HepG2 (cell line): ENCODE measurements around the gene NCBP2L.

Experiments
- CTCF ChIP-seq: sonication (generic); formaldehyde crosslinking; IDR thresholded peaks from 2 replicates; pipeline ENCODE4 v1.5.0; 2020; ENCODE audit warnings: mild to moderate bottlenecking, missing genetic modification reagents, moderate library complexity
- ETS1 ChIP-seq: sonication (generic); formaldehyde crosslinking; IDR thresholded peaks from 2 replicates; pipeline ENCODE4 v1.4.0; 2020; ENCODE audit warnings: missing genetic modification reagents
- FOSL1 ChIP-seq: sonication (generic); formaldehyde crosslinking; IDR thresholded peaks from 2 replicates; pipeline ENCODE4 v1.9.0; 2021; ENCODE audit warnings: missing genetic modification reagents, borderline replicate concordance
- HBP1 ChIP-seq: IDR thresholded peaks from 2 replicates; pipeline ENCODE4 v1.6.1; 2016; ENCODE audit warnings: low read depth, control low read depth
- KLF13 ChIP-seq: sonication (generic); formaldehyde crosslinking; IDR thresholded peaks from 2 replicates; pipeline ENCODE4 v1.4.0; 2020; ENCODE audit warnings: mild to moderate bottlenecking, missing genetic modification reagents
- MAFK ChIP-seq, 2 experiments: IDR thresholded peaks in 1 of 2; conservative IDR thresholded peaks in 1 of 2; 2 replicates each; pipeline ENCODE4 v1.6.1; 2011; ENCODE audit warnings: improper control_type of control experiment in 2 of 2, low read length in 2 of 2
- MEIS1 ChIP-seq: sonication (generic); formaldehyde crosslinking; IDR thresholded peaks from 2 replicates; pipeline ENCODE4 v1.9.0; 2021; ENCODE audit warnings: mild to moderate bottlenecking, missing genetic modification reagents, moderate library complexity, borderline replicate concordance
- POLR2A ChIP-seq, 2 experiments: IDR thresholded peaks; 2 replicates each; pipeline ENCODE4 v1.6.1; 2011; ENCODE audit warnings: low read depth in 2 of 2, low read length in 2 of 2, mild to moderate bottlenecking in 1 of 2, moderate library complexity in 1 of 2; ENCODE audit not compliant: insufficient read depth in 1 of 2
- POLR2AphosphoS5 ChIP-seq: IDR thresholded peaks from 2 replicates; pipeline ENCODE4 v1.6.1; 2012; ENCODE audit warnings: low read depth, low read length
- STAT6 ChIP-seq: sonication (generic); formaldehyde crosslinking; IDR thresholded peaks from 2 replicates; pipeline ENCODE4 v1.4.0; 2020; ENCODE audit warnings: missing genetic modification reagents, mild to moderate bottlenecking, borderline replicate concordance
- ZFP91 ChIP-seq: sonication (generic); formaldehyde crosslinking; IDR thresholded peaks from 2 replicates; pipeline ENCODE4 v1.9.0; 2022; ENCODE audit warnings: missing genetic modification reagents, mild to moderate bottlenecking, borderline replicate concordance
- ZNF281 ChIP-seq: sonication (generic); formaldehyde crosslinking; IDR thresholded peaks from 2 replicates; pipeline ENCODE4 v1.4.0; 2020; ENCODE audit warnings: missing genetic modification reagents, borderline replicate concordance

- no peak for TF ChIP-seq POLR2A (IDR thresholded peaks at IDR 0.05; ENCODE audit: insufficient read depth in 1 of 2, low read depth in 2 of 2, low read length in 2 of 2)
- TF ChIP-seq CTCF (CRISPR knock-in tag): no peak
- no peak for TF ChIP-seq HBP1
- TF ChIP-seq KLF13 (CRISPR knock-in tag): no peak
- no peak for TF ChIP-seq MEIS1 (CRISPR knock-in tag)
- TF ChIP-seq MAFK (conservative IDR thresholded peaks at IDR 0.05 in 1 of 2, IDR thresholded peaks at IDR 0.05 in 1 of 2; ENCODE audit: low read length in 2 of 2): no peak
- no peak for TF ChIP-seq POLR2AphosphoS5
- no peak for TF ChIP-seq STAT6 (CRISPR knock-in tag)
- no peak for TF ChIP-seq ZFP91 (CRISPR knock-in tag)
- TF ChIP-seq ZNF281 (CRISPR knock-in tag): no peak
- no peak for TF ChIP-seq ETS1
- TF ChIP-seq FOSL1 (CRISPR knock-in tag): no peak
Observed at GRCh38 chrX:107752043-107752442, 25.5 kb upstream of the NCBP2L start.
